Left ventricle myocardium inferior (tissue), 1 donor: ENCODE measurements around the gene GATAD2A. TPM values are rescaled to one million over a fixed set of nuclear protein-coding genes. Genes with fewer than 3 reads are reported as not detected.
"Not testable (repeated sequence)": the region's sequence is repeated elsewhere in the genome, so short reads cannot be mapped to it uniquely, and the experiment has no call there.

ENCODE experiments used
- DNase-seq: peaks from one replicate; pipeline ENCODE4 v3.0.0-alpha.2; 2020
- H3K27ac ChIP-seq: fragments of 200-600 bp; replicated peaks from 2 replicates; pipeline ENCODE4 v1.8.0; 2021
- H3K27me3 ChIP-seq: fragments of 200-600 bp; 2 replicates; pipeline ENCODE4 v1.8.0; 2021; ENCODE audit warnings: low read depth
- H3K36me3 ChIP-seq: fragments of 200-600 bp; 2 replicates; pipeline ENCODE4 v1.8.0; 2021
- H3K4me1 ChIP-seq: fragments of 200-600 bp; 2 replicates; pipeline ENCODE4 v1.8.0; 2021
- H3K4me3 ChIP-seq: fragments of 200-600 bp; 2 replicates; pipeline ENCODE4 v1.8.0; 2021; ENCODE audit warnings: mild to moderate bottlenecking, moderate library complexity
- H3K9me3 ChIP-seq: fragments of 200-600 bp; replicated peaks from 2 replicates; pipeline ENCODE4 v1.8.0; 2021
- CTCF ChIP-seq: fragments of 200-600 bp; IDR thresholded peaks from 2 replicates; pipeline ENCODE4 v1.8.0; 2021; ENCODE audit warnings: antibody characterized with exemption, mild to moderate bottlenecking, borderline replicate concordance
- intact Hi-C: fragments of 100-400 bp; cut with micrococcal nuclease; formaldehyde crosslinking; loops from one replicate; pipeline ENCODE4 v1.11.0; 2022
- total RNA-seq: library from RNA; stranded (reverse); fragmentation: NEBNext Ultra II Directional; extraction: Animal tissue kit (Norgen Biotek cat#: 25700); gene quantifications from one replicate; pipeline ENCODE4 v1.2.1, GENCODE V29; 2021
- donor health status: DM: no; HTN: yes; CAD: no; lungs with severe emphysema.

GATAD2A gene
- total RNA-seq, 1 donor from 2014 or later: 24.1 TPM

- Histone ChIP-seq H3K36me3 (no peaks in the 10 kb centered on the region), H3K4me1 (peaks cover 63% of the 10 kb centered on the region), H3K27me3 (no peaks in the 10 kb centered on the region), H3K9me3 (no peaks in the 10 kb centered on the region), H3K4me3 (peak overlapping the region; percentile 97), H3K27ac (peak overlapping the region; percentile 94)
- DNase-seq: no peak
- TF ChIP-seq CTCF: no peak
- intact Hi-C loops: no loop called here
These were observed 19.3 kb upstream of the GATAD2A start for GRCh38 chr19:19385896-19386869.

GRCh38 chr19:19387108-19387507, 18.4 kb upstream of the GATAD2A start:
- H3K27me3 ChIP-seq: no peaks in the 10 kb centered on the region
- no peak for TF ChIP-seq CTCF
- H3K36me3 ChIP-seq: no peaks in the 10 kb centered on the region
- H3K4me1 ChIP-seq: peaks cover 72% of the 10 kb centered on the region
- DNase-seq: no peak
- intact Hi-C loops: no loop called here
- H3K27ac ChIP-seq: peak overlapping the region; percentile 94
- H3K9me3 ChIP-seq: no peaks in the 10 kb centered on the region
- peak overlapping the region; percentile 97 for H3K4me3 ChIP-seq

- intact Hi-C loops: no loop called here
- Histone ChIP-seq H3K27ac (peak overlapping the region; percentile 94), H3K9me3 (no peaks in the 10 kb centered on the region), H3K4me3 (no peak overlapping the region), H3K4me1 (peaks cover 90% of the 10 kb centered on the region), H3K36me3 (no peaks in the 10 kb centered on the region), H3K27me3 (no peaks in the 10 kb centered on the region)
- no peak for TF ChIP-seq CTCF
- no peak for DNase-seq
These were observed 16.6 kb upstream of the GATAD2A start for GRCh38 chr19:19388568-19389555.

- H3K27me3 ChIP-seq, DNase-seq, H3K4me3 ChIP-seq, intact Hi-C loops, H3K36me3 ChIP-seq, H3K9me3 ChIP-seq: not testable (repeated sequence)
- peak overlapping the region; percentile 94 for H3K27ac ChIP-seq
- H3K4me1 ChIP-seq: peaks cover 92% of the 10 kb centered on the region
These were observed 15.8 kb upstream of the GATAD2A start for GRCh38 chr19:19389683-19390082.

GRCh38 chr19:19394333-19394732, 11.1 kb upstream of the GATAD2A start:
- DNase-seq, H3K9me3 ChIP-seq, intact Hi-C loops, H3K27me3 ChIP-seq, H3K36me3 ChIP-seq, H3K4me3 ChIP-seq: not testable (repeated sequence)
- Histone ChIP-seq H3K4me1 (peaks cover 65% of the 10 kb centered on the region), H3K27ac (peak overlapping the region; percentile 45)

- Histone ChIP-seq H3K27me3 (no peaks in the 10 kb centered on the region), H3K36me3 (no peaks in the 10 kb centered on the region), H3K27ac (peak overlapping the region; percentile 29), H3K4me3 (no peak overlapping the region), H3K9me3 (no peaks in the 10 kb centered on the region), H3K4me1 (peaks cover 36% of the 10 kb centered on the region)
- DNase-seq: no peak
- TF ChIP-seq CTCF: no peak
- intact Hi-C loops: no loop called here
These were observed 5.6 kb upstream of the GATAD2A start for GRCh38 chr19:19399733-19400433.
